ENCODE results near the gene PATJ. TPM values are rescaled to one million over a fixed set of nuclear protein-coding genes. Genes with fewer than 3 reads are reported as not detected.
"Not testable (repeated sequence)": the region's sequence is repeated elsewhere in the genome, so short reads cannot be mapped to it uniquely, and the experiment has no call there.

Gene PATJ
- polyA plus RNA-seq, 2 donors, result 17.2 to 28.6 TPM

DNA sequence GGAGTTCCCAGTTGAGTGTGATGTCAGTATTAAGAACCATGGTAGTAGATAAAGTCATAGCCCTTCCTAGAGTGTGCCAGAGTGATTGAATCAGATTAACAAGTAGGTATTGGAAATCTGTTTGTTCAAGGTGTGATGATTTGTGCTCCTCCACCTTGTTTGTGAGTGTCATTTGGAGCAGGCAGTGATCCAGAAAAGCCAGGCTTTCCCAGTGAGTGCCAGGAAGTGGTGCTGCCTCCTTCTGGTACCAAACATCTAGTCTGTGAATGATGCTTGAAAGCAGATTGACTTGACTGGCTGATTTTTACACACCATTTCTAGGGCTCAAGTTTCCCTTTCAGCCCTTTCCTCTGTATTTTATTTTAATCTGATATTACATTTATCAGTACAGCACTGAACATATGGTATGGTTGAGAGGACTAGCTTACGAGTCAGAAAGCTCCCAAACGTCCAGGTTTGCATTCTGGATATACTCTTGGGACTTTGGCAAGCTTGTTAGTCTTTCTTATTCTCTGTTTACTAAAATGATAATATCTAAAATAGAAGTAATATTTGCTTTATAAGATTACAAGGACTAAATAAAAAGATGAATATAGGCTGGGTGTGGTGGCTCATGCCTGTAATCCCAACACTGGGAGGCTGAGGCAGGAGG is 100.7 kb downstream of the PATJ start:
- Histone ChIP-seq H3K36me3 (ENCODE audit: control insufficient read depth in 2 of 2, insufficient read depth in 2 of 2, low read length in 1 of 2) (peaks cover 2 to 3% of the 10 kb centered on the region in 2 donors), H3K27ac (ENCODE audit: low read depth in 2 of 2, low read length in 1 of 2) (no peak overlapping the region), H3K9me3 (ENCODE audit: control insufficient read depth in 2 of 2, insufficient read depth in 1 of 2, low read depth in 1 of 2, low read length in 1 of 2) (no peaks in the 10 kb centered on the region), H3K4me3 (ENCODE audit: low read depth in 1 of 2, low read length in 2 of 2) (no peak overlapping the region), H3K4me1 (ENCODE audit: control insufficient read depth in 2 of 2, insufficient read depth in 2 of 2, low read length in 1 of 2) (no peaks in the 10 kb centered on the region), H3K27me3 (ENCODE audit: control insufficient read depth in 1 of 2, insufficient read depth in 2 of 2, low read length in 2 of 2) (no peaks in the 10 kb centered on the region)
- WGBS, 2 donors, result 76 to 77% methylated on average over 2 of the region's 2 CpGs

- Histone ChIP-seq H3K27me3 (ENCODE audit: control insufficient read depth in 1 of 2, insufficient read depth in 2 of 2, low read length in 2 of 2) (no peaks in the 10 kb centered on the region), H3K4me3 (ENCODE audit: low read depth in 1 of 2, low read length in 2 of 2) (no peak overlapping the region), H3K9me3 (ENCODE audit: control insufficient read depth in 2 of 2, insufficient read depth in 1 of 2, low read depth in 1 of 2, low read length in 1 of 2) (no peaks in the 10 kb centered on the region), H3K27ac (ENCODE audit: low read depth in 2 of 2, low read length in 1 of 2) (no peak overlapping the region), H3K4me1 (ENCODE audit: control insufficient read depth in 2 of 2, insufficient read depth in 2 of 2, low read length in 1 of 2) (no peaks in the 10 kb centered on the region), H3K36me3 (ENCODE audit: control insufficient read depth in 2 of 2, insufficient read depth in 2 of 2, low read length in 1 of 2) (peaks cover 2 to 3% of the 10 kb centered on the region in 2 donors)
- 98 to 100% methylated on average over 1 of the region's 1 CpG for WGBS, 2 donors
Observed at GRCh38 chr1:61844006-61844405, 101.7 kb downstream of the PATJ start.

- 89 to 96% methylated on average over 2 of the region's 2 CpGs for WGBS, 2 donors
- not testable (repeated sequence) for H3K4me3 ChIP-seq (ENCODE audit: low read depth in 1 of 2, low read length in 2 of 2); H3K27me3 ChIP-seq (ENCODE audit: control insufficient read depth in 1 of 2, insufficient read depth in 2 of 2, low read length in 2 of 2); H3K27ac ChIP-seq (ENCODE audit: low read depth in 2 of 2, low read length in 1 of 2); H3K9me3 ChIP-seq (ENCODE audit: control insufficient read depth in 2 of 2, insufficient read depth in 1 of 2, low read depth in 1 of 2, low read length in 1 of 2); H3K36me3 ChIP-seq (ENCODE audit: control insufficient read depth in 2 of 2, insufficient read depth in 2 of 2, low read length in 1 of 2); H3K4me1 ChIP-seq (ENCODE audit: control insufficient read depth in 2 of 2, insufficient read depth in 2 of 2, low read length in 1 of 2)
Observed at GRCh38 chr1:61844664-61845063, 102.4 kb downstream of the PATJ start.

DNA sequence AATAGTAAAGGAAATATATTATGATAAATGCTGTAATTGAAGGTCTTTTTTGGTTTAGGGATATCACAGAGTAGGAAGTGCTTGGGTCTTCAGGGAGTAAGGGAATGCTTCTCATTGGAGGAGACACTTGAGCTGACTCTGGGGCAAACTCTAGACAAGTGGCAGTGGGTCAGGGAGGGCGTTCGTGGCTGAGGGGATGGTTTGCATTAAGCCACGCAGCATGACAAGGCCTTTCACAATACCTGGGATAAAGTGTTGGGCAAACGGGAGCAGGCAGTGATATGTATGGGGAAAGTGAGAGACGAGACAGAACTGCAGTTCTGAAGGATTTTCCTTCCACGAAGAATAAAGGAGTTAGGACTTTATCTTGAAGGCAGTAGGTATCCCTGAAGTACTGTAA is 109.0 kb downstream of the PATJ start:
- no peak overlapping the region for H3K4me3 ChIP-seq (ENCODE audit: low read depth in 1 of 2, low read length in 2 of 2)
- no peaks in the 10 kb centered on the region for H3K9me3 ChIP-seq (ENCODE audit: control insufficient read depth in 2 of 2, insufficient read depth in 1 of 2, low read depth in 1 of 2, low read length in 1 of 2)
- WGBS, 2 donors, result 77% methylated on average over 6 of the region's 6 CpGs
- no peak overlapping the region for H3K27ac ChIP-seq (ENCODE audit: low read depth in 2 of 2, low read length in 1 of 2)
- H3K36me3 ChIP-seq (ENCODE audit: control insufficient read depth in 2 of 2, insufficient read depth in 2 of 2, low read length in 1 of 2), result peaks cover 6 to 7% of the 10 kb centered on the region in 2 donors
- no peaks in the 10 kb centered on the region for H3K4me1 ChIP-seq (ENCODE audit: control insufficient read depth in 2 of 2, insufficient read depth in 2 of 2, low read length in 1 of 2)
- no peaks in the 10 kb centered on the region for H3K27me3 ChIP-seq (ENCODE audit: control insufficient read depth in 1 of 2, insufficient read depth in 2 of 2, low read length in 2 of 2)

DNA sequence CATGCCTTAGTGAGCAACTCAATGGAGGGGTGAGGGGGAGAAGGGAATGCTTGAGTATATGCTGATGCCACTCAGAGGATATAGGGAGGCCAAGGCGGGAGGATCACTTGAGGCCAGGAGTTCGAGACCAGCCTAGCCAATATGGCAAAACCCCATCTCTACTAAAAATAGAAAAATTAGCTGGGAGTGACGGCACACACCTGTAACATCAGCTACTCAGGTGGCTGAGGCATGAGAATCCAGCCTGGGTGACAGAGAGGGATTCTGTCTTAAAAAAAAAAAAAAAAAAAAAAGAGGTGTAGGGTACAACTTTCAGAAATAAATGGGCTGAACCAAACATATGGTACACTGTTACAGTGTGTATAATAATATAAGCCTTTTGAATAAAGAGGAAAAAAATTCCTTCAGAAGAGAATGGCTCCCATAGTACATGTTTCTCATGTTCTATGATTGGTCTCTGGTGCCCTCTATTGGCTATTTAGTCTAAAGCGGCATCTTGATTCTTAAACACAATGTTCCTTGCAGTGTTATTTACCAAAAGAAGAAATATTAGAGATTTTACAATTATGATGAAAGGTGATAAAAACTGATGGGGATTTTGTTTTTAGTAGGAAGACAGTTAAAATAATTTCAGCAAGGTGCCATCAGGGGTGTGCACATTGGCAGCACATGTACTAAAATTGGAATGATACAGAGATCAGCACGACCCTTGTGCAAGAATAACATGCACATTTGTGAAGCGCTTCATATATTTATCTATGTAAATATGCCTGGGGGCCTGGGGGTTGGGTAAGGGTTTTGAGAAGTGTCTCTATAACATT is 109.8 kb downstream of the PATJ start:
- H3K9me3 ChIP-seq (ENCODE audit: control insufficient read depth in 2 of 2, insufficient read depth in 1 of 2, low read depth in 1 of 2, low read length in 1 of 2), result no peaks in the 10 kb centered on the region
- no peak overlapping the region for H3K27ac ChIP-seq (ENCODE audit: low read depth in 2 of 2, low read length in 1 of 2)
- peaks cover 4 to 7% of the 10 kb centered on the region in 2 donors for H3K36me3 ChIP-seq (ENCODE audit: control insufficient read depth in 2 of 2, insufficient read depth in 2 of 2, low read length in 1 of 2)
- H3K4me1 ChIP-seq (ENCODE audit: control insufficient read depth in 2 of 2, insufficient read depth in 2 of 2, low read length in 1 of 2), result no peaks in the 10 kb centered on the region
- 69 to 70% methylated on average over 6 of the region's 6 CpGs for WGBS, 2 donors
- H3K27me3 ChIP-seq (ENCODE audit: control insufficient read depth in 1 of 2, insufficient read depth in 2 of 2, low read length in 2 of 2), result no peaks in the 10 kb centered on the region
- no peak overlapping the region for H3K4me3 ChIP-seq (ENCODE audit: low read depth in 1 of 2, low read length in 2 of 2)

- peaks cover 4 to 7% of the 10 kb centered on the region in 2 donors for H3K36me3 ChIP-seq (ENCODE audit: control insufficient read depth in 2 of 2, insufficient read depth in 2 of 2, low read length in 1 of 2)
- no peaks in the 10 kb centered on the region for H3K4me1 ChIP-seq (ENCODE audit: control insufficient read depth in 2 of 2, insufficient read depth in 2 of 2, low read length in 1 of 2)
- no peaks in the 10 kb centered on the region for H3K27me3 ChIP-seq (ENCODE audit: control insufficient read depth in 1 of 2, insufficient read depth in 2 of 2, low read length in 2 of 2)
- 73 to 76% methylated on average over 2 of the region's 2 CpGs for WGBS, 2 donors
- no peak overlapping the region for H3K4me3 ChIP-seq (ENCODE audit: low read depth in 1 of 2, low read length in 2 of 2)
- H3K9me3 ChIP-seq (ENCODE audit: control insufficient read depth in 2 of 2, insufficient read depth in 1 of 2, low read depth in 1 of 2, low read length in 1 of 2), result no peaks in the 10 kb centered on the region
- no peak overlapping the region for H3K27ac ChIP-seq (ENCODE audit: low read depth in 2 of 2, low read length in 1 of 2)
Observed at GRCh38 chr1:61852670-61853015, 110.4 kb downstream of the PATJ start.

DNA sequence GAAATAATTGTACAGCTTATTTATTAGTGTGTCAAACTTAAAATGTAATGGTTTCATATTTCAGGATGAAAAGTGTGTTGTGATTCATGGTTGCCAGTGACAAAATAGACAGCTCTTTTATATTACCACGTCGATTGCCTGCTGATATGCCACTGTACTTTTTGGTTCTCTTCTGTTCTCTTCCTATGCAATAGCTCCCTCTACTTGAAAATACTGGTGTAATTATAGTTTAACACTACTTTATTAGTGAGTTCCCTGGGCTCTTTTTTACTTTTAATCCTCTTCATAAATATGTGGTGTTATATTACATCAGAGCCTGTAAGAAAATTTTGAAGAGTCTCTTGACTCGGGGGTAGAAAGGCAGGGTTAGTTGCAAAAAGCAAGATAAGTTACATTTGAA is 111.3 kb downstream of the PATJ start:
- 37 to 40% methylated on average over 3 of the region's 3 CpGs for WGBS, 2 donors
- no peak overlapping the region for H3K4me3 ChIP-seq (ENCODE audit: low read depth in 1 of 2, low read length in 2 of 2)

DNA sequence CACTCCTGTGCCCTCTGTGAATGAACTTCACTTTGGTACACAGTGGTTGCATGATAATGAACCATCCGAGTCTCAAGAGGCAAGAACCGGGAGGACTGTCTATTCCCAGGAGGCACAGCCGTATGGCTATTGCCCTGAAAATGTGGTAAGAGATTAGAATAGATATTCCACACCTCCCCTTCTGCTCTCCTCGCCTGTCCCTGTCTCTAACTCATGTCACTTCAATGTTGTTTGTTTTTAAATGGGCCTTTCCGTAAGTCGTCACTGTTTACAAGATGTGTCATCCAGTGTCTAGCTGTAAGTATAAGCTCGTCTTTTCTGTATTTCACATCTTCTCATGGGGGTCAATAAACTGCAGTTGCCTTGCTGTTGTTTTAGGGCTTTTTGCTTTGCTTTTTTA is 122.2 kb downstream of the PATJ start:
- Histone ChIP-seq H3K9me3 (ENCODE audit: control insufficient read depth in 2 of 2, insufficient read depth in 1 of 2, low read depth in 1 of 2, low read length in 1 of 2) (no peaks in the 10 kb centered on the region), H3K4me3 (ENCODE audit: low read depth in 1 of 2, low read length in 2 of 2) (no peak overlapping the region), H3K4me1 (ENCODE audit: control insufficient read depth in 2 of 2, insufficient read depth in 2 of 2, low read length in 1 of 2) (no peaks in the 10 kb centered on the region), H3K36me3 (ENCODE audit: control insufficient read depth in 2 of 2, insufficient read depth in 2 of 2, low read length in 1 of 2) (peaks cover 3 to 4% of the 10 kb centered on the region in 2 donors), H3K27me3 (ENCODE audit: control insufficient read depth in 1 of 2, insufficient read depth in 2 of 2, low read length in 2 of 2) (no peaks in the 10 kb centered on the region), H3K27ac (ENCODE audit: low read depth in 2 of 2, low read length in 1 of 2) (no peak overlapping the region)
- 84 to 89% methylated on average over 7 of the region's 7 CpGs for WGBS, 2 donors

More for the DNA sequence above, 111.3 kb downstream of the PATJ start:
- Histone ChIP-seq H3K27me3 (ENCODE audit: control insufficient read depth in 1 of 2, insufficient read depth in 2 of 2, low read length in 2 of 2) (no peaks in the 10 kb centered on the region), H3K4me1 (ENCODE audit: control insufficient read depth in 2 of 2, insufficient read depth in 2 of 2, low read length in 1 of 2) (no peaks in the 10 kb centered on the region), H3K27ac (ENCODE audit: low read depth in 2 of 2, low read length in 1 of 2) (no peak overlapping the region), H3K9me3 (ENCODE audit: control insufficient read depth in 2 of 2, insufficient read depth in 1 of 2, low read depth in 1 of 2, low read length in 1 of 2) (no peaks in the 10 kb centered on the region), H3K36me3 (ENCODE audit: control insufficient read depth in 2 of 2, insufficient read depth in 2 of 2, low read length in 1 of 2) (peaks cover 7 to 10% of the 10 kb centered on the region in 2 donors)

DNA sequence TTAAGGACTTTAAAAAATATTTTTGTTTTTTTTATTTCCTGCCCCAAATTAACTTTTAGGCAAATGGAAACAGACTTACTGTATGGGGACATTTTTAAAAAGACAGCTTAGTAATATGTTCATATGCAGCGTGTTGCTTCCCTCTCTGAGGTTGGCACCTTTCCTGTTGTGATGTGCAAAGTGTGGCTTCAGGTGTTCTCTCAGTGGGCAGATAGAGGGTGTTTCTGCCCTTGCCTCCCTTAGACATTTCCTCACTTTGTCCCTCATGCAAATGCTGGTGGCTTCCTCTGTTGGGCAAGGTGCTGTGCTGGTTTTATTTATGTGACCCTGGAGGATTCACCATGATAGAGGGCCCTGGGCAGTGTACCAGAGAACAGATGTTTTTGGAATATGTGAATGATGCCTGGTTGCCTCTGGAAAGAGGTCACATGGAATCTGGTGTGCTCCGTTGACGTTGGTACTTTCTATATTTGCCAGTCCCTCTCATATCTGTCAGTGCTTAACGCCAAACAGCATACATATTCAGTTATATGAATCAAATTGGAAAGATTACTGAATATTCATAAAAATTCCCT is 123.5 kb downstream of the PATJ start:
- 84 to 92% methylated on average over 4 of the region's 4 CpGs for WGBS, 2 donors
- H3K27me3 ChIP-seq (ENCODE audit: control insufficient read depth in 1 of 2, insufficient read depth in 2 of 2, low read length in 2 of 2), result no peaks in the 10 kb centered on the region
- H3K4me3 ChIP-seq (ENCODE audit: low read depth in 1 of 2, low read length in 2 of 2), result no peak overlapping the region
- H3K36me3 ChIP-seq (ENCODE audit: control insufficient read depth in 2 of 2, insufficient read depth in 2 of 2, low read length in 1 of 2), result peaks cover 3 to 9% of the 10 kb centered on the region in 2 donors
- no peaks in the 10 kb centered on the region for H3K4me1 ChIP-seq (ENCODE audit: control insufficient read depth in 2 of 2, insufficient read depth in 2 of 2, low read length in 1 of 2)
- no peak overlapping the region for H3K27ac ChIP-seq (ENCODE audit: low read depth in 2 of 2, low read length in 1 of 2)
- H3K9me3 ChIP-seq (ENCODE audit: control insufficient read depth in 2 of 2, insufficient read depth in 1 of 2, low read depth in 1 of 2, low read length in 1 of 2), result no peaks in the 10 kb centered on the region
